Measurements from ENCODE around the gene TEAD1.

The TEAD1 gene

GRCh38 chr11:12657981-12658380, 16.2 kb upstream of the TEAD1 start:
- no peak for TF ChIP-seq POLR2AphosphoS5 (IDR thresholded peaks at IDR 0.05; ENCODE audit: low read depth, low read length)
- no peak for TF ChIP-seq SIN3A (IDR thresholded peaks at IDR 0.05; ENCODE audit: borderline replicate concordance, insufficient read depth, low read length)
- TF ChIP-seq, protein P1, sequence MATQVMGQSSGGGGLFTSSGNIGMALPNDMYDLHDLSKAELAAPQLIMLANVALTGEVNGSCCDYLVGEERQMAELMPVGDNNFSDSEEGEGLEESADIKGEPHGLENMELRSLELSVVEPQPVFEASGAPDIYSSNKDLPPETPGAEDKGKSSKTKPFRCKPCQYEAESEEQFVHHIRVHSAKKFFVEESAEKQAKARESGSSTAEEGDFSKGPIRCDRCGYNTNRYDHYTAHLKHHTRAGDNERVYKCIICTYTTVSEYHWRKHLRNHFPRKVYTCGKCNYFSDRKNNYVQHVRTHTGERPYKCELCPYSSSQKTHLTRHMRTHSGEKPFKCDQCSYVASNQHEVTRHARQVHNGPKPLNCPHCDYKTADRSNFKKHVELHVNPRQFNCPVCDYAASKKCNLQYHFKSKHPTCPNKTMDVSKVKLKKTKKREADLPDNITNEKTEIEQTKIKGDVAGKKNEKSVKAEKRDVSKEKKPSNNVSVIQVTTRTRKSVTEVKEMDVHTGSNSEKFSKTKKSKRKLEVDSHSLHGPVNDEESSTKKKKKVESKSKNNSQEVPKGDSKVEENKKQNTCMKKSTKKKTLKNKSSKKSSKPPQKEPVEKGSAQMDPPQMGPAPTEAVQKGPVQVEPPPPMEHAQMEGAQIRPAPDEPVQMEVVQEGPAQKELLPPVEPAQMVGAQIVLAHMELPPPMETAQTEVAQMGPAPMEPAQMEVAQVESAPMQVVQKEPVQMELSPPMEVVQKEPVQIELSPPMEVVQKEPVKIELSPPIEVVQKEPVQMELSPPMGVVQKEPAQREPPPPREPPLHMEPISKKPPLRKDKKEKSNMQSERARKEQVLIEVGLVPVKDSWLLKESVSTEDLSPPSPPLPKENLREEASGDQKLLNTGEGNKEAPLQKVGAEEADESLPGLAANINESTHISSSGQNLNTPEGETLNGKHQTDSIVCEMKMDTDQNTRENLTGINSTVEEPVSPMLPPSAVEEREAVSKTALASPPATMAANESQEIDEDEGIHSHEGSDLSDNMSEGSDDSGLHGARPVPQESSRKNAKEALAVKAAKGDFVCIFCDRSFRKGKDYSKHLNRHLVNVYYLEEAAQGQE (IDR thresholded peaks at IDR 0.05; ENCODE audit: insufficient read depth in 1 of 2, low read depth in 2 of 2, low read length in 2 of 2): no peak
- TF ChIP-seq TAF1 (IDR thresholded peaks at IDR 0.05; ENCODE audit: borderline replicate concordance, insufficient read depth, low read length): no peak
- no peak for TF ChIP-seq FOXP2 (optimal IDR thresholded peaks at IDR 0.05; ENCODE audit: borderline replicate concordance, extremely low read depth, extremely low read length, insufficient read depth)

- no peak for TF ChIP-seq FOXP2 (optimal IDR thresholded peaks at IDR 0.05; ENCODE audit: borderline replicate concordance, extremely low read depth, extremely low read length, insufficient read depth)
- no peak for TF ChIP-seq SIN3A (IDR thresholded peaks at IDR 0.05; ENCODE audit: borderline replicate concordance, insufficient read depth, low read length)
- TF ChIP-seq POLR2AphosphoS5 (IDR thresholded peaks at IDR 0.05; ENCODE audit: low read depth, low read length): no peak
- no peak for TF ChIP-seq TAF1 (IDR thresholded peaks at IDR 0.05; ENCODE audit: borderline replicate concordance, insufficient read depth, low read length)
- TF ChIP-seq, protein P1 (IDR thresholded peaks at IDR 0.05; ENCODE audit: insufficient read depth in 1 of 2, low read depth in 2 of 2, low read length in 2 of 2): no peak
Observed at GRCh38 chr11:12662101-12662689, 12.0 kb upstream of the TEAD1 start.

DNA sequence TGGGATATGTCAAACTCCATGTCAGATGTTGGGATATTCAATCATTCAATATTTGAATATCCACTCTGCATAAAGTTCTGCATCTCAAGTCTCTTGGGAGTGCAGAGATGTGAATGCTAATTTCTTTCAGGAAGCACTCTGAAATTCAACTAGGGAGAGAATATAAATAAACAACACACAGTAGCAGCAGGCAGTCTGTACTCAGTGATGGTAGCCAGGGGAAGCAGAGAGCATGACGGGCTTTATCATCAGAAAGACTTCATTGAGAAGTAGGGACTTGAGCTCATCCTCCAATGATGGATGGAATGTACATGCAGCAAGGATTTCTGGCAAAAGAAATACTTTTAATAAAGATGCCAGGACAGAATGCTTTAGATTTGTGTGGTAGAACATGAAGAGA, 9.8 kb upstream of the TEAD1 start:
- TF ChIP-seq, protein P1 (IDR thresholded peaks at IDR 0.05; ENCODE audit: insufficient read depth in 1 of 2, low read depth in 2 of 2, low read length in 2 of 2): no peak
- no peak for TF ChIP-seq FOXP2 (optimal IDR thresholded peaks at IDR 0.05; ENCODE audit: borderline replicate concordance, extremely low read depth, extremely low read length, insufficient read depth)
- TF ChIP-seq POLR2AphosphoS5 (IDR thresholded peaks at IDR 0.05; ENCODE audit: low read depth, low read length): no peak
- no peak for TF ChIP-seq TAF1 (IDR thresholded peaks at IDR 0.05; ENCODE audit: borderline replicate concordance, insufficient read depth, low read length)
- TF ChIP-seq SIN3A (IDR thresholded peaks at IDR 0.05; ENCODE audit: borderline replicate concordance, insufficient read depth, low read length): no peak

GRCh38 chr11:12666915-12667314, 7.3 kb upstream of the TEAD1 start:
- TF ChIP-seq TAF1 (IDR thresholded peaks at IDR 0.05; ENCODE audit: borderline replicate concordance, insufficient read depth, low read length) (no peak), SIN3A (IDR thresholded peaks at IDR 0.05; ENCODE audit: borderline replicate concordance, insufficient read depth, low read length) (no peak), POLR2AphosphoS5 (IDR thresholded peaks at IDR 0.05; ENCODE audit: low read depth, low read length) (no peak), FOXP2 (optimal IDR thresholded peaks at IDR 0.05; ENCODE audit: borderline replicate concordance, extremely low read depth, extremely low read length, insufficient read depth) (no peak)
- TF ChIP-seq, protein P1 (IDR thresholded peaks at IDR 0.05; ENCODE audit: insufficient read depth in 1 of 2, low read depth in 2 of 2, low read length in 2 of 2): no peak
